ENCODE results near the gene TDRD12.

Gene TDRD12

GRCh38 chr19:32870981-32871451 is 151.4 kb downstream of the TDRD12 start:
- no peak for DNase-seq

GRCh38 chr19:32872391-32872790 is 152.8 kb downstream of the TDRD12 start:
- no peak for DNase-seq

- DNase-seq: peak; percentile 56
Observed at GRCh38 chr19:32873247-32873959, 153.8 kb downstream of the TDRD12 start.

GRCh38 chr19:32874605-32875004 is 155.0 kb downstream of the TDRD12 start:
- no peak for DNase-seq

GRCh38 chr19:32875428-32875827 is 155.9 kb downstream of the TDRD12 start:
- DNase-seq: no peak

GRCh38 chr19:32876236-32876918 is 156.8 kb downstream of the TDRD12 start:
- no peak for DNase-seq

GRCh38 chr19:32876919-32877285 is 157.3 kb downstream of the TDRD12 start:
- DNase-seq: no peak
